PFSK-1 (cell line): ENCODE results near the gene DIP2C.
A peak's percentile ranks its signal among the peaks of the same experiment; 100 is the strongest.

Experiments used
- FOXP2 ChIP-seq: optimal IDR thresholded peaks from 2 replicates; pipeline ENCODE3; 2011; ENCODE audit warnings: borderline replicate concordance, control low read depth, inconsistent platforms; ENCODE audit not compliant: insufficient read depth; ENCODE audit errors: extremely low read length, extremely low read depth
- POLR2AphosphoS5 ChIP-seq: IDR thresholded peaks from 2 replicates; pipeline ENCODE4 v1.6.1; 2012; ENCODE audit warnings: low read depth, mild to moderate bottlenecking, control low read depth, low read length, moderate library complexity
- SIN3A ChIP-seq: IDR thresholded peaks from 2 replicates; pipeline ENCODE4 v1.6.1; 2012; ENCODE audit warnings: mild to moderate bottlenecking, low read length, moderate library complexity, borderline replicate concordance; ENCODE audit not compliant: insufficient read depth
- TAF1 ChIP-seq: IDR thresholded peaks from 2 replicates; pipeline ENCODE4 v1.6.1; 2012; ENCODE audit warnings: low read length, control low read depth, borderline replicate concordance; ENCODE audit not compliant: insufficient read depth
- TF ChIP-seq, protein P1 (sequence below), 2 experiments: IDR thresholded peaks; 2 replicates each; pipeline versions ENCODE4 v1.6.1 to v1.8.0; 2011 to 2012; ENCODE audit warnings: low read depth in 2 of 2, low read length in 2 of 2, control low read depth in 1 of 2, inconsistent platforms in 1 of 2, mild to moderate bottlenecking in 1 of 2, moderate library complexity in 1 of 2; ENCODE audit not compliant: insufficient read depth in 1 of 2

The DIP2C gene

DNA sequence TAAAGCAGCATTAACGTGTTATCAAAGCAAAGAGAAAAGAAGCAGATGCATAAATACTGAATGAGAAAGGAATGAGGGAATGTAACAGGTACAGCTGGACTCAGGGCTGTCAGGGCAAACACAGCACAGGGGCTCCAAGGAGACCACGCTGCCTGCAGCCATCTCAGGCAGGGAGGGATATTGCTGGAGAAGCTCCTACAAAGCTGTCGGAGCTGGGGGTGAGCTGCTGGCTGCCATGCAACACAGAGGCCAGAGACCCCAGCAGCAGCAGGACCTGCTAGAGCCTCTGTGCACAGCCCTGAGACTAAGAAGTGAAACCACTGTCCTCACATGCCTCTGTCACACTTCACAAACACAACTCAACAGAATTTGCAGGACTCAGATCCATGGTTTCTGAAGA, 235.8 kb downstream of the DIP2C start:
- TF ChIP-seq, protein P1, sequence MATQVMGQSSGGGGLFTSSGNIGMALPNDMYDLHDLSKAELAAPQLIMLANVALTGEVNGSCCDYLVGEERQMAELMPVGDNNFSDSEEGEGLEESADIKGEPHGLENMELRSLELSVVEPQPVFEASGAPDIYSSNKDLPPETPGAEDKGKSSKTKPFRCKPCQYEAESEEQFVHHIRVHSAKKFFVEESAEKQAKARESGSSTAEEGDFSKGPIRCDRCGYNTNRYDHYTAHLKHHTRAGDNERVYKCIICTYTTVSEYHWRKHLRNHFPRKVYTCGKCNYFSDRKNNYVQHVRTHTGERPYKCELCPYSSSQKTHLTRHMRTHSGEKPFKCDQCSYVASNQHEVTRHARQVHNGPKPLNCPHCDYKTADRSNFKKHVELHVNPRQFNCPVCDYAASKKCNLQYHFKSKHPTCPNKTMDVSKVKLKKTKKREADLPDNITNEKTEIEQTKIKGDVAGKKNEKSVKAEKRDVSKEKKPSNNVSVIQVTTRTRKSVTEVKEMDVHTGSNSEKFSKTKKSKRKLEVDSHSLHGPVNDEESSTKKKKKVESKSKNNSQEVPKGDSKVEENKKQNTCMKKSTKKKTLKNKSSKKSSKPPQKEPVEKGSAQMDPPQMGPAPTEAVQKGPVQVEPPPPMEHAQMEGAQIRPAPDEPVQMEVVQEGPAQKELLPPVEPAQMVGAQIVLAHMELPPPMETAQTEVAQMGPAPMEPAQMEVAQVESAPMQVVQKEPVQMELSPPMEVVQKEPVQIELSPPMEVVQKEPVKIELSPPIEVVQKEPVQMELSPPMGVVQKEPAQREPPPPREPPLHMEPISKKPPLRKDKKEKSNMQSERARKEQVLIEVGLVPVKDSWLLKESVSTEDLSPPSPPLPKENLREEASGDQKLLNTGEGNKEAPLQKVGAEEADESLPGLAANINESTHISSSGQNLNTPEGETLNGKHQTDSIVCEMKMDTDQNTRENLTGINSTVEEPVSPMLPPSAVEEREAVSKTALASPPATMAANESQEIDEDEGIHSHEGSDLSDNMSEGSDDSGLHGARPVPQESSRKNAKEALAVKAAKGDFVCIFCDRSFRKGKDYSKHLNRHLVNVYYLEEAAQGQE (IDR thresholded peaks at IDR 0.05; ENCODE audit: insufficient read depth in 1 of 2, low read depth in 2 of 2, low read length in 2 of 2), result no peak
- TF ChIP-seq TAF1 (no peak), POLR2AphosphoS5 (no peak), FOXP2 (no peak), SIN3A (no peak)

DNA sequence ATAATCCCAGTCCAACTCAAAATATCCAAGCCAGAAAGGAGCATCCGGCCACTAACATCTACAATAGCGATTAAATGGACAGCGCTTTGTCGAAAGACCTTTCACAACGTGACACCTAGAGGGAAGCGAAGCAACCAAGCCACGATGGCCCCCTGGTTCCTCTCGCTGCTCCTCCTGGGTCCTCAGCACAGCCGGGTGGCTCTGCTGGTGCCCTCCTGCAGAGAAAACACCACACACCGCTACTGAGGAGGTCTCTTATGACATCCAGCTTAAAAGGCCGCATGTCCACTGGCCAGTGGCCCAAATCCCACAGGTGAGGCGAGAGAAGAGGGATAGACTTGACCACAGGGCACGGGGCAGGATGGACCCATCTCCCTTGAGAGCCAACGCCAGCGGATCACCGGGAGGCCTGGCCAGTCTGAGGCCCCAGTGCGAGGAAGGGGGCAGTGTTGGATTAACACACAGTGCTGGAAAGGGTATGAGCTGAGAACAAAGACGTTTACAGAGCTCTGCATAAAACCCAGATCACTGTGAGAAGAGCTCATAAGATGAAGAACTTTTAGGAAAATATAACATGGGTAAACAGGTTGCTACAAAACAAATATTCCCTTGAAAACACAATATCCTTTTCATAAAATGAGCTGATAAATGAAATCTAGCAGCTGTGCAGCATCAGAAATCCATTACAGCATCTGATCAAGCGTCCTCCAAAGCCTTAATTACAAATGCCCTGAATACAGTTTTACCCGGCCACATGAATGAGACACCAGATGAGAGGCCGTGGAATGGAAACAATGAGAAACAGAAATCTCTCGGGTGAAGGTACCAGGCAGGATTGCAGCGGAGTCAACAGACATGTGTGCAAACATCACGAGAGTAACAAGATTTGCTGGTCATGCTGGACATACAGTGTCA, 236.7 kb downstream of the DIP2C start:
- TF ChIP-seq POLR2AphosphoS5 (no peak), SIN3A (no peak), TAF1 (no peak), FOXP2 (no peak)
- TF ChIP-seq, protein P1 (IDR thresholded peaks at IDR 0.05; ENCODE audit: insufficient read depth in 1 of 2, low read depth in 2 of 2, low read length in 2 of 2), result no peak

DNA sequence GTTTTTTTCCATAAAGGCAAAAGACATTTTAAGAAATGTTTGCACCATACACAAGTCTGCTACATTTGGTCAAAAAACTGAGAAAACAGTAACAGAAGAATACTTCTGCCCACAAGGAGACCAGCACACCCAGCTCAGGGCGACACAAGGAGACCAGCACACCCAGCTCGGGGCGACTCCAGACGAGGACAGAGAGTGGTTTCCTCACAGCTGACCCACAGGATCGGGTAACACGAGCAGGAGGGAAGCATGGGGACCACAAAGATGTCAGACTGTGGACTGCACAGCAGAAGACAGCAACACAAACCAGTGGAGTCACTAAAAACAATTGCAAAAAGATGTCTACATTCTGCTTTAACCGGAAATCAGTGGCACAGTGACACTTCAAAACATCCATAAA, 237.6 kb downstream of the DIP2C start:
- TF ChIP-seq, protein P1 (IDR thresholded peaks at IDR 0.05; ENCODE audit: insufficient read depth in 1 of 2, low read depth in 2 of 2, low read length in 2 of 2), result no peak
- no peak for TF ChIP-seq POLR2AphosphoS5
- TF ChIP-seq FOXP2, result no peak
- TF ChIP-seq SIN3A, result no peak
- no peak for TF ChIP-seq TAF1

DNA sequence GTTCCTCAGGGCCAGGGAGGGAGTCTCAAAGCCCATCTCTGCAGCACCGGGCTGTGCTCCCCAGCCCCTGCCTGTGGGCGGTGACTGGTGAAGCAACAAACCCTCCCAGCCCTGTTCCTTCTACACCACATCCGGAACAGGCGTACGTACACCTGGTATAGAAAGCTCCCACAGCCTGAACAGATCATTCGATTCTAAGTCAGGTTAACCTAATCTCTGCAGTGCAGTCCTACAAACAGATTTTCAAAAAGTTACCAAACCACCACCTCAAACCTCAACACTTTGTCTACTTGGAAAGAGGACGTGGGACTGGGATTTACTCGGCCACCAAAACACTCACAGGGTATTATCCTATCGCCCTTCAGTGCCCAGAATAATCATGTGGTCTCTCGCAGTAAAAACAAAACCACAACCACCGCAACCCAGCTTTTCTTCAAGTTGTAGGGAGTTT, 238.4 kb downstream of the DIP2C start:
- TF ChIP-seq SIN3A (no peak), TAF1 (no peak), FOXP2 (no peak), POLR2AphosphoS5 (no peak)
- TF ChIP-seq, protein P1 (IDR thresholded peaks at IDR 0.05; ENCODE audit: insufficient read depth in 1 of 2, low read depth in 2 of 2, low read length in 2 of 2), result no peak

DNA sequence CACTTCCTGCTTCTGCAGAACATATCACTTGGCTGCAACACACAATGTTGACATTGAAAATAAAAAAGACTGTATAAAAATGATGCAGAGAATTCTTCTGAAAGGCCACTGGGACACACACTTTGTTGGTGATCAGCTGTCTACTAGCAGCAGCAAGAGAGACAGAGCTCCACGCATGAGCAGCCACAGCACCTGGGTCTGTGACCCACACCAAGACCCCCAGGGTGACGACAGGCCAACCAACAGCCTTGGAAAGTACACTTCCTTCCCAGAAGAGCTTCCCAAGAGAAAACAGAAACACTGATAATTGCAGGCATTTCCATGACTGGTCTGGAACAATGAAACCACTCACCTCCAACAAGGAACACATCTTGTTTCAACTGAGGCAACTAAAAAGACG, 239.0 kb downstream of the DIP2C start:
- peak; percentile 36 for TF ChIP-seq FOXP2
- TF ChIP-seq, protein P1 (IDR thresholded peaks at IDR 0.05; ENCODE audit: insufficient read depth in 1 of 2, low read depth in 2 of 2, low read length in 2 of 2), result no peak
